Esophagus muscularis mucosa (tissue), 4 donors: ENCODE results near the gene CLCN7. TPM values are rescaled to one million over a fixed set of nuclear protein-coding genes. Genes with fewer than 3 reads are reported as not detected.

Source experiments
- DNase-seq: peaks from one replicate; pipeline ENCODE4 v3.0.0-alpha.2; 2017; ENCODE audit errors: extremely low spot score
- H3K27ac ChIP-seq, 4 donors: fragments of 200-600 bp; sonication (generic); replicated peaks in 1 of 4; 1 replicate in 3 of 4; 2 replicates in 1 of 4; pipeline ENCODE4 v1.5.1; 2016 to 2019; ENCODE audit warnings: mild to moderate bottlenecking in 1 of 4
- H3K27me3 ChIP-seq, 4 donors: fragments of 200-600 bp; sonication (generic); one replicate each; pipeline versions ENCODE4 v1.5.1 to v1.6.0; 2016 to 2019
- H3K36me3 ChIP-seq, 4 donors: fragments of 200-600 bp; sonication (generic); one replicate each; pipeline ENCODE4 v1.5.1; 2016 to 2019
- H3K4me1 ChIP-seq, 4 donors: fragments of 200-600 bp; sonication (generic); one replicate each; pipeline ENCODE4 v1.5.1; 2016 to 2019
- H3K4me3 ChIP-seq, 4 donors: fragments of 200-600 bp; sonication (generic); 1 replicate in 2 of 4; 2 replicates in 2 of 4; pipeline ENCODE4 v1.5.1; 2016 to 2019; ENCODE audit warnings: mild to moderate bottlenecking in 4 of 4, moderate library complexity in 1 of 4
- H3K9me3 ChIP-seq, 4 donors: fragments of 200-600 bp; sonication (generic); 1 replicate in 3 of 4; 2 replicates in 1 of 4; pipeline ENCODE4 v1.5.1; 2016 to 2019
- CTCF ChIP-seq, 3 experiments: fragments of 200-600 bp in 2 of 3; fragments of 450-650 bp in 1 of 3; sonication (generic) in 2 of 3; IDR thresholded peaks; one replicate each; pipeline ENCODE4 v1.5.1; 2017 to 2019; ENCODE audit warnings: antibody characterized with exemption in 3 of 3, mild to moderate bottlenecking in 2 of 3, moderate library complexity in 1 of 3
- EP300 ChIP-seq: sonication (generic); formaldehyde crosslinking; IDR thresholded peaks from one replicate; pipeline ENCODE4 v1.6.1; 2017; ENCODE audit warnings: antibody characterized with exemption
- POLR2A ChIP-seq: fragments of 450-650 bp; IDR thresholded peaks from one replicate; pipeline ENCODE4 v1.6.1; 2017; ENCODE audit warnings: antibody characterized with exemption, moderate library complexity, mild to moderate bottlenecking, low read depth
- POLR2AphosphoS5 ChIP-seq, 2 donors: sonication (generic); formaldehyde crosslinking; IDR thresholded peaks; one replicate each; pipeline ENCODE4 v1.6.1; 2017; ENCODE audit warnings: antibody characterized with exemption in 2 of 2
- WGBS: methylation state at CpG from one replicate; pipeline ENCODE4 v1.1.5; 2018; 5-methylcytosine and 5-hydroxymethylcytosine counted together
- intact Hi-C: fragments of 100-400 bp; cut with DNase I; formaldehyde crosslinking; loops from one replicate; pipeline ENCODE4 v1.15.1; 2023
- total RNA-seq, 4 donors: library from RNA; depleted of rRNA; stranded (reverse); fragments of >200 nt; gene quantifications; one replicate each; pipeline versions ENCODE4 v1.1.0 to v1.2.1, GENCODE V29; 2016

The CLCN7 gene
- total RNA-seq, 4 donors from 2014 or later: 41.5 to 130 (median 71.9) TPM

GRCh38 chr16:1438229-1439057 is 36.4 kb downstream of the CLCN7 start:
- no peak overlapping the region for H3K27ac ChIP-seq
- no peak for DNase-seq
- H3K27me3 ChIP-seq: peaks cover 0 to 7% (median 0%) of the 10 kb centered on the region in 4 donors
- no peaks in the 10 kb centered on the region for H3K9me3 ChIP-seq
- intact Hi-C loops: no loop called here
- 92% methylated on average over 15 of the region's 35 CpGs for WGBS
- TF ChIP-seq EP300 (no peak), POLR2AphosphoS5 (IDR thresholded peaks at IDR 0.05) (no peak), POLR2A (no peak), CTCF (IDR thresholded peaks at IDR 0.05) (no peak)
- H3K4me3 ChIP-seq: no peak overlapping the region
- H3K36me3 ChIP-seq: peaks cover 0 to 16% (median 8%) of the 10 kb centered on the region in 4 donors
- no peaks in the 10 kb centered on the region for H3K4me1 ChIP-seq

DNA sequence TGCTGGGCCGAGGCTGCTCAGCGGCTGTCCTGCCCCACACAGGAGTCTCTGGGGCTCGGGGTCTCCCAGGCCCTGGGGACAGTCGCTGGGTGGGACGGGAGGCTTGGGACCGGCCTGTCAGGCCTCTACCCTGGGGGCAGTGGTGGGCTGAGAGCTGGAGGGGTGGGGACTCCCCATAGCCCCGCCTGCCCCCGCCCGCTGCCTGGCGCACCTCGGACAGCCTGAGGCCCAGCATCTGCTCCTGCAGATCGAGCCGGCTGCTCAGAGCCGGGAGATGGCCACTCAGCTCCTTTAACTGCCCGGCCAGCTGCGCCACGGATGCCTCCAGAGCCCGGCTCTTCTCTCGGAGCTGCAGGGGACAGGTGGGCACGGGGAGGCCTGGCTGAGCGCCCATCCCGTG is 37.2 kb downstream of the CLCN7 start:
- Histone ChIP-seq H3K4me1 (no peaks in the 10 kb centered on the region), H3K27me3 (peaks cover 0 to 15% (median 0%) of the 10 kb centered on the region in 4 donors), H3K4me3 (no peak overlapping the region), H3K9me3 (no peaks in the 10 kb centered on the region), H3K27ac (no peak overlapping the region), H3K36me3 (peaks cover 0 to 16% (median 8%) of the 10 kb centered on the region in 4 donors)
- TF ChIP-seq EP300 (no peak), CTCF (IDR thresholded peaks at IDR 0.05) (no peak), POLR2A (no peak), POLR2AphosphoS5 (IDR thresholded peaks at IDR 0.05) (no peak)
- no peak for DNase-seq
- 96% methylated on average over 4 of the region's 22 CpGs for WGBS
- intact Hi-C loops: no loop called here

DNA sequence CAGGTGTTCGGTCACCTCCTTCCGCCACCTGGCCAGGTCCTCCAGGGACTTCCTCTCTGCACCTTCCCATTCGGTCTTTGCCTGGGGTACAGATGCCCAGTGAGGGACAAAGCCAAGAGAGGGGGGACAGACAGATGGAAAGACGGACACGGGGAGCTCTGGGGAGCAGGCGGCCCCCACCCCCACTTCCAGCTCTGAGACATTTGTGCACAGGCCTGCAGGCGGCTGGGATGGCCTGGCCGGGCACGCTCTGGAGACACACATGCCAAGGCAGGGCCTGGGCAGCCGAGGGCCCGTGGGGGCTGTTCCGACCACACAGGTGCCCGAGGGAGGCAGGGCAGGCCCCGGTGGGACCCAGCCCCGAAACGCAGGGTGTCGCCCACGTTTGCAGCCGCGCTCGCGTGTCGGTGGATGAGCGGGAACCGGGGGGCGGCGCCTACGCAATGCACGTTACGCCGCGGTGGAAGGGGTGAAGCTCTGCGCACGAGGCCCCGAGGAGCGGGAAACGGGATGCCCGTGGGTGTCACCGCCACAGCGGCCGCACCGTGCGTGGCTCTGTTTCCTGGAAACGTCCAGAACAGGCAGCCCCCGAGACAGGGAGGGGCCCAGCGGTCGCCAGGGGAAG is 38.0 kb downstream of the CLCN7 start:
- 88% methylated on average over 20 of the region's 47 CpGs for WGBS
- peaks cover 0 to 23% (median 0%) of the 10 kb centered on the region in 4 donors for H3K27me3 ChIP-seq
- no peak overlapping the region for H3K27ac ChIP-seq
- intact Hi-C loops: no loop called here
- TF ChIP-seq POLR2A (no peak), CTCF (IDR thresholded peaks at IDR 0.05) (no peak), POLR2AphosphoS5 (IDR thresholded peaks at IDR 0.05) (no peak), EP300 (no peak)
- no peaks in the 10 kb centered on the region for H3K4me1 ChIP-seq
- no peak for DNase-seq
- no peak overlapping the region for H3K4me3 ChIP-seq
- H3K9me3 ChIP-seq: no peaks in the 10 kb centered on the region
- H3K36me3 ChIP-seq: peaks cover 0 to 16% (median 8%) of the 10 kb centered on the region in 4 donors

GRCh38 chr16:1435921-1436697 is 38.7 kb downstream of the CLCN7 start:
- DNase-seq: no peak

More at GRCh38 chr16:1435921-1436697, 38.7 kb downstream of the CLCN7 start:
- intact Hi-C loops: no loop called here
- Histone ChIP-seq H3K4me3 (no peak overlapping the region), H3K36me3 (peaks cover 0 to 16% (median 8%) of the 10 kb centered on the region in 4 donors), H3K27me3 (peaks cover 0 to 27% (median 0%) of the 10 kb centered on the region in 4 donors), H3K27ac (no peak overlapping the region), H3K4me1 (no peaks in the 10 kb centered on the region), H3K9me3 (no peaks in the 10 kb centered on the region)
- TF ChIP-seq POLR2AphosphoS5 (IDR thresholded peaks at IDR 0.05) (no peak), CTCF (IDR thresholded peaks at IDR 0.05) (no peak), POLR2A (no peak)
- WGBS: 85% methylated on average over 26 of the region's 32 CpGs
